Left cardiac atrium (tissue), 4 donors: ENCODE results near the gene KCNA2. TPM values are rescaled to one million over a fixed set of nuclear protein-coding genes. Genes with fewer than 3 reads are reported as not detected.

ENCODE experiments used
- ATAC-seq, 2 donors: fragments of 200-7000 bp; cut with Tn5 transposase; one replicate each; pipeline ENCODE4 v1.9.1; 2020; ENCODE audit warnings: mild to moderate bottlenecking in 2 of 2, moderate library complexity in 2 of 2
- DNase-seq: peaks from one replicate; pipeline ENCODE4 v3.0.0-alpha.2; 2020
- intact Hi-C, 2 donors: fragments of 100-400 bp; cut with DNase I; formaldehyde crosslinking; loops; one replicate each; pipeline versions ENCODE4 v1.14.1 to v1.15.1; 2022 to 2023
- total RNA-seq, 2 donors: library from RNA; stranded (reverse); fragmentation: NEBNext Ultra II Directional; extraction: Animal tissue kit (Norgen Biotek cat#: 25700); gene quantifications; one replicate each; pipeline ENCODE4 v1.2.1, GENCODE V29; 2021
- donor health status: DM: no; HTN: yes; CAD: no.
- donor health status: DM: no; HTN: yes; CAD: no; lungs with severe emphysema.
- donor health status: DM: yes; HTN: yes; CAD: no.
- donor health status: Dilated cardiomyopathy.

Gene KCNA2
- total RNA-seq, 2 donors from 2014 or later, result 0.60 to 1.8 TPM

DNA sequence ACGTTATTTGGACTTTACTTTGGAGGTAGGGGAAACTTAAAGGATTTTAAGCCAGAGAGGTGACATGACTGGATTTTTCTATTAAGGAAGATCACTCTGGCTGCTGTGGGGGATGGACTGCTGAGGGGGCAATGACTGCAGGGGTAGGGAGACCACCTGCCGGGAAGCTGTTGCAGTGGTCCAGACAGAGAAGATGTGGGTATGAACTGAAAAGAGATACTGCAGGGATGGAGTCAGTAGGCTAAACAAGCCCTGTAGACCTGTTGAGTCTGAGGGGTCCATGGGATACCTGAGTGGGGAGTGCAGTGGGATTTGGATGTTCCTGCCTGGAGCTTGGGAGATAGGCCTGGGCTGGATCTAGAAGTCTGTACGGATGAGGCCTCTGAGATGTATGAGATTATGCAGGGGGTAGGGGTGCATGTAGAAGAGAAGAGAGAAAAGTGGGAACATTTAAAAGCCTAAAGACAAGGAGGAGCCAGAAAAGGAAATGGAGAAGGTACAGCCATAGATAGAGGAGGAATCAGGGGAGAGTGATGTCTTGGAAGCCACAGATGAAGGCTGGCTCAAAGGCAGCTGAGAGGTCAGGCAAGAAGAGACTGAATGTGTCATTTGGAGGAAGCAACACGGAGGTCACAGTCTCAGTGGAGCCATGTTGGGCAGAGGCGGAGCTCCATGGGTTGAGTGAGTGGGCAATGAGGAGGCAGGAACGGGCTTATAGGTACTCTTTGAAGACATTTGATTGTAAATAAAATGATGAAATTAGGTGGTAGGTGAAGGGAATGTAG, 25.9 kb upstream of the KCNA2 start:
- DNase-seq, result no peak
- intact Hi-C loops, result loop anchor here (5.0 kb wide), 2 partner anchors 135 to 150 kb away; no protein-coding TSS in a partner anchor
- no peak for ATAC-seq

DNA sequence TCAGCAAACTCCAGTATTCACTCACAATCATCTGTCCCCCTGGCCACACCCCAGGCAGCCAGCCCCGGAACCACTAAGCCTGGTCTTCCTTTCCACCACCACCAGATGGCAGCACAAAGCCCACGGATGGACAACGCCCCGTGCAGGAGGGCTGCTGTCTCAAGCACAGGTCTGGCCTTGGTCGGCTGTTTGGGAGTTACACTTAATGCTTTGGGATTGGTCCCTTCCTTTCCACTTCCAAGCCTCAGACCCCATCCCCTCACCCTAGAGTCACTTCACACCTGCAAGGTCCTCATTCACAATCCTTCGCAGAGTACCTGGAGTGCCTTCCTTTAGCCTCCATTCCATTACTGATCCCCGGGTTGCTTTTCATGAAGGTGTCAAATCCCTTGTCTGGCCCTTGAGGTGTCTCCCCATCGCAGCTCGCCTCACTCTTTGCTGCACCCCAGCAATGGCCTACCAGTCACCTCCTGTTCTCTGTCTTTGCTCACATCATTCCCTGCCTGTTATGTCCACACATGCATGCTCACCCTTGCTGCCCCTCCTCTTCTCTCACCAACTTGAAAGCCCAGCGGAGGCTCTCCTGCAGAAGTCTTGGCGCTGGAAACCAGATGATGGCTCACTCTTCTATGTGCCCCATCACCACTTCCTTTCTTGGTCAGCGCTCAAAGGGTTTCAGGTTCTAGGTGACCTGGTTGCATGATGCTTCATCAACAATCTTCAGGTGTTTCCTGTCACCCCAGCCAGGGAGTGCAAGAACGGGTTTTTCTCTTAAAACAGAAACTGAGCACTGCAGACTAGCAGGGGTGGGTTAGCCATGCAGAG, 24.9 kb upstream of the KCNA2 start:
- peak; percentile 56 to 65 for ATAC-seq
- intact Hi-C loops, result loop anchor here (1.0 to 5.0 kb wide), 3 partner anchors 135 to 151 kb away; no protein-coding TSS in a partner anchor
- DNase-seq, result peak; percentile 83

DNA sequence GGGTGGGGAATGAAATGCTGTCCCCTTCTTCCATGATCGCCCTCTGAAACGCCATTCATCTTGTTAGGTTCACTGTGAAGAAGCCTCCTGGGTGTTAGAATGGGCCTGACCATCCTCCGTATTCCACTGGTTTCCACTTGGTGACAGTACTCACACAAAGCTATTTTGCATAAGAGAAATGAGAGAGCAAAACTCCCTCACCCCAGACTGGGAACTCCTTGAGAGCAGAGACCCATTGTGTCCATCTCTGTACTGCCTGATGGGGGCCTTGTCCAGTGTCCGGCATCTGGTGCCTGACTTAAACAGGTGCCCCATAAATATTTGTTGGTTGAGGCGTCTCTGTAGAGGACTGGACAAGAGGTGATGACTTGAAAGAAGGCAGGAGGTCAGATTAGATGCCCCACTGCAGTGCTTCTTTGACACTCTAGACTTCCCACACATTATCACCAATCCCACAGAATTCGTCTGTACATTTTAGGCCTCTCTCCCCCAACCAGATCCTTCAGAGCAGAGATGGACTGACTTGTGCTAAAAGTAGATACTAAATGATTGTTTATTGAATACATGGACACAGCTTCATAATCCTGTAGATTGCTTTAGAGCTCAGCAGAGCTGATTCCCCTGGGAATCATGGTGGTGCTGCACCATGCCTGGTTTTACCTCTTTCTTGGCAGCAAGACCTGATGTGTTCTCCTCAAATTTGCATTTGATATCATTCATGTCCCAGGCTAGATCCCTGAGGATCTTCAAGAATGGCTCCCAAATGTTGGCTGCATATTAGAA, 22.4 kb upstream of the KCNA2 start:
- ATAC-seq, result no peak
- intact Hi-C loops, result no loop called here
- no peak for DNase-seq

DNA sequence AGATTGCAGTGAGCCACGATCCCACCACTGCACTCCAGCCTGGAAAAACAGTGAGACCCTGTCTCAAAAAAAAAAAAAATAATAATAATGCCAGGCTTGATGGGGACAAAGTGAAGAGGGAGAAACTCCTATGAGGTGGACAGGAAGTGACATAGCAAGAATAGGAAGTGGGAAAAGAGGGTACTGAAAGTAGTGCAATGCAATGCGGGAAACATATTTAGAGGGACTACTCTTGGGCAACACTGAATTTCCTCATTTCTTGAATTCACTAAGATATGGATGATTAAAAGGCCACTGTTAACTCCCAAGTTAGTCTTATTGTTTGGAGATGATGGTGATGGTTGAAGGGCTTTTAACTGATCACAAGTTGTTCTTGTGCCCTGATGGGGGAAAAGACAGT, 21.6 kb upstream of the KCNA2 start:
- intact Hi-C loops, result no loop called here
- no peak for ATAC-seq
- no peak for DNase-seq

DNA sequence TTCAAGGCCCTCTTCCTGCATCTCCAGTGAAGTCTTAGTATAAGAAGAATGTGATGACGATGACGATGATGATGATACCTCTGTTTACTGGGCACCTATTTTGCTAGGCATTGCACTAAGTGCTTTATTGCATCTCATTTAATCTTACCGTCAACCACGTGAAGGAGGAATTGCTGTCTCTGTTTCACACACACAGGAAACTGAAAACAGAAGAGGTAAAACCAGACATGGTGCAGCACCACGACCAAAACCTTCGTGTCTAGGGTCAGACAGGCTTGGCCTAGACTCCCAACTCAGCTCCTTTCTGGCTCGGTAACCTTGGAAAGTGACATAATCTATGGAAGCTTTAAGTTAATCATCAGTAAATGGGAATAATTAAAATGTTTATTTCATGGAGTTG, 20.7 kb upstream of the KCNA2 start:
- DNase-seq, result no peak
- intact Hi-C loops, result no loop called here

DNA sequence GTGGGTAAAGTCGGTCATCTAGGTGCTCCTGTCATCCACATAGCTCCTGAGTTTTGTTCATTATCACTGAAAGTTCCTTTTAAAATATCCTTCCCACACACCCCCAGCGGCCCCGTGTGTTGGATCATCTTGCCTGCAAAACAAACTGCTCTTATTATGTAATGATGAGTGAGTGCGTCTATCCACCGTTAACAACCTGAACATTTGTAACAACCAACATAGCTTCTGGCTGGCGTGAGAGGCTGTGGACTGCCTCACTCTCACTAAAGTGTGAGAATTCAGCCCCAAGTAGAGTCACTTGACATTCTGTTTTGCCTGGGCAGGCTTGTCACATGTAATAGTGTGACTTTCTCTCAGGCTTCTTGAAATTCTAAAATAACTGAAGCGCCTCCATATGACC, 14.5 kb upstream of the KCNA2 start:
- intact Hi-C loops, result no loop called here
- no peak for ATAC-seq
- no peak for DNase-seq

More for the DNA sequence above, 20.7 kb upstream of the KCNA2 start:
- no peak for ATAC-seq

DNA sequence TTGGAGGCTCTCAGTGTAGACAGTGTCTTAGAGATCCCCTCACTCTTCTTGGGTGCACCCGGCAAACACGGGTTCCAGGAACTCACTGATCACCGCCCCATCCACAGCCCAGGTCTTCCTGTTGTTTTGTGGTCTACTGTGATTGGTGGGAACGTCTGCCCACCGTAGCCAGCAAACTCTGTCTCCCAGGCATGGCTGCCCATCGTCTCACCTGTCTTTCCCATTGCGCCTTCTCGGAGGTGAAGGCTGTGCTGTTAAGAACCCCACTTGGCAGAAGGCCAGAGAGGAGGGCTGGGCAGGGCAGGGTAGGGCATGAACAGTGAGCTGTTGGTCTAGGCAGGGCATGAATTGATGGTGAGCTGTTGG, 14.1 kb upstream of the KCNA2 start:
- ATAC-seq, result peak; percentile 6 to 8
- intact Hi-C loops, result no loop called here
- no peak for DNase-seq

DNA sequence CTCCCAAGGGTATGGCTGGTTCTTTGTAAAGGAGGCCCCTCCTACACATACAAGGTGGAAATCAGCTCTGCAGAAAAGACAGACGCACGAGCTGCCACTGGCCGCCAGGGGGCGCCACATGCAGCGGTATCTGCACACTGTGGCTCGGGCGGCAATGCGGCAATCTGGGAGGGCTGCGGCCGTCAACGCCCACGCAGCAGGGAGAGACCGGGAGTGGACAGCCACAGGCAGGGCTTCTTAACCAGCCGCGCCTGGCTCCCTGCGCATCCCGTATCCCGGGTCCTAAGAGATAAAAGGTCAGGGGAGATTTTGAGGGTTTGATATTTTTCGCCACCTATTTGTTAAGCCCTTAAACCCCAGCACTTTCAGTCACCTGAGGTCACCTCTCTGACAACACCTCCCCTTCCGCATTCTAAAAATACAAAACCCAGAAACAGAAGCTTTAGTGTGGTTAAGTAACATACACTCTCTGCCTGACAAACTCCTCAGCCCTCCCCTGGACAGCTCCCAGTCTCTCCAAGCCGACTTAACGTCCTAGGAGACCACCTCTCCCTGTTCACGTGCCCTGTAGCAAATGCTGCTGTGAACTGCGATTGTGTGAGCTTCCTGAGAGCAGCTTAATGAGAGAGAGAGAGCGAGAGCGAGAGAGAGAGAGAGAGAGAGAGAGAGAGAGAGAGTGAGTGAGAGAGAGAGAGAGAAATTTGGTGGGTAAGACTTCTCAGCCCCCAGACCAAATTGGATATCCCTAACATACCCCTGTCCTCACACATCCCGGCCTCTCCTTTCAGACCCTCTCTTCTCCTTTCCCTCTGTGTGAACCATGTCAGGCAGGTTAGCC, 13.5 kb upstream of the KCNA2 start:
- intact Hi-C loops, result loop anchor here (2.0 to 5.0 kb wide), 3 partner anchors 92 to 163 kb away; no protein-coding TSS in a partner anchor
- ATAC-seq (peak; percentile 89 to 95), DNase-seq (peak; percentile 92)

DNA sequence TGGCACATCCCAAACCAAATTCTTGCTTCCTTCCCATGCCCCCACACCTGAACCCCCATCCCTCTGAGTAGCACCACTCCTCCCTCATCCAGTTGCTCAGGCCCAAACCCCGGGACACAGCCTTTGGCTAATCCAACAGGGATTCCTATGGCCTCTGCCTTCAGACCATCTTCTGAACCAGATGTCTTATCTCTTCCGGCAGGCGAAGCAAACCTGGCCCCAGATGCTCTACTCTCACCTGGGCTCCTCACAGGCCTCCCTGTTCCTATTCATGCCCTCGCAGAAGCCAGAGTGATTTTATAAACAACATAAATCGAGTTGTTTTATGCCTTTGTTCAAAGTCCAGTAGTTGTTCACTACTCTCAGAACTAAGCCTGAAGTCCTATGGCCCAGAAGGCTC, 12.5 kb upstream of the KCNA2 start:
- DNase-seq (no peak), ATAC-seq (no peak)
- intact Hi-C loops, result loop anchor here (2.0 to 5.0 kb wide), 3 partner anchors 91 to 164 kb away; no protein-coding TSS in a partner anchor

DNA sequence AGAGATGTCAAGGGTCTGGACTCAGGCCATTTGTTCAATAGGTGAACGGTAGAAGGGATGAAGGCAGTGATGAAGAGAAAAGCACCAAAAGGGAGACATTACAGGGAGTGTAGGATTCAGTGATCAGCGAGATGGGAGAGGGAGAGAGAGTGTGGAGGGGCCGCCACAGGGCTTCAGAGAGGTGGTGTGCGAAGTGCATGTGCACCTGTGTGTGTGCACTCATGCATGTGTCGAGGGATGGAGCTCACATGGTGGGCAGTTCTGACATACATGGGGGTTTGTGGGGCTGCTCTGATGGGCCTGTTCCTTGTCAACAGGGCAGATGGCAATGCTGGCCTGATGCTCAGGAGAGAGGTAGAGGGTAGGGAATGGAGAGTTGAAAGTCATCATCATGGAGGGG, 11.4 kb upstream of the KCNA2 start:
- ATAC-seq (no peak), DNase-seq (no peak)
- intact Hi-C loops, result loop anchor here in 1 of 2 donors (5.0 kb wide), 2 partner anchors 90 to 165 kb away; no protein-coding TSS in a partner anchor

DNA sequence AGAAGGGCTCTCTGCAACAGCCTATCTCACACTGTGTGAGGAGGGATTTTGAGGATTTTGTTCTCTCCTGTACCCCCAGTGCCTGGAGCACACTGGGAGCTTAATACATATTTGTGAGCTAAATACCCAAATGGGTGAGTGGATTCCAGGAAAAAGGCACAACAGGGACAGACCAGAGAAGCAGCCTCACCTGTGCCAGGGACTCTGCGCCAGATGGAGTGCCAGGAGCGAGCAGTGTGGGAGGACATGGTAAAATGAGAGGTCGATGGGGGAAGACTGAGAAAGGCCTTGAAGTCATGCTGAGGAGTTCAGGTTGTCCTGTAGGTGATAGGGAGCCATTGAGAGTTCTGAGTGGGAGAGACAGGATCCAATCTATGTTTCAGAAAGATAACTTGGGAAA, 11.0 kb upstream of the KCNA2 start:
- intact Hi-C loops, result loop anchor here in 1 of 2 donors (5.0 kb wide), 2 partner anchors 90 to 165 kb away; no protein-coding TSS in a partner anchor
- ATAC-seq (no peak), DNase-seq (no peak)

DNA sequence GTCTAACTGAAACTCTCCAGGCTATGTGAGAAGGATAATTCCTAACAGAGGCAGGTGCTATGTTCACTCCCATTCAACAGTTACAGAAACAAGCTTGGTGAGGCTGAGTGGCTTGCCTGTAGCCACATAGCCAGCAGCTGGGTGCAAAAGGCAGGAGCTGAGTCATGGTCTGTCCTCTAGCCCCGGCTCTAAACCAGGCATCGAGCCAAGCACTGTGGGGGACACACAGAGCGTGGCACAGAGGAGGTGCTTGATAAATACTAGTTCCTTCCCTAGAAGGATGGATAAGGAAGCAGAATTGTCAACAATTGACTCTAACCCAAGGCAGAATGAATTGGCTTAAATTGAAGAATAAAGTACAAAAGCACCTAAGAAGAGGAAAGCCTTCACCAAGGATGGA, 10.4 kb upstream of the KCNA2 start:
- DNase-seq, result no peak

DNA sequence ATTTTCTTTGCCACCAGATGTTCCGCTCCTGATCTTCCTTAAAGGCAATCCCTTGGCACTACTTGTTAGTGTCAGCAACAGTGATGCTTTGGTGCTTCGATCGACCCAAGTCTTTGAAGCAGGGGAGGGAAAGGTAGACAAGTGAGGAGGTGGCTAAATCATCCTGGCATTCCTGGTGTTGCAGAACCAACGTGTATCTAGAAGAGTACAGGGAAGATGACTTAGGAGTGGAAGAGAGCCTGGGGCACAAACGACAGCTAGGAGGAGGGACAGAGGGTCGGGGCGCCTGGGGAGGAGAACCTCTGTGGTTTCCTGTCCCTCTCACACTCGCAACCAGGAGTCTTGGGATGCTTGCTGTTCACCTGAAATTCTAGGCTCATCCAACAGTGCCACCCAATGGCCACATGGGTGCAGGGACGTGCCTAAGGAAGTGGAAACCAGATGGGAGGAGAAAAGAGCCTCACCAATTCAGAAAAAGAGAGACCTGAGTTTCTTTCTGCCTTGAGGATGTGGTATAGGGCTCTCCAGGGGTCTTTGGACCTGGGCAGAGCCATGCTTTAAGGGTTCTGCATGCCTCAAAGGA, 9.5 kb upstream of the KCNA2 start:
- DNase-seq (peak; percentile 55), ATAC-seq (peak; percentile 60 to 64)
- intact Hi-C loops, result loop anchor here (1.0 to 5.0 kb wide), 4 partner anchors 61 to 167 kb away; no protein-coding TSS in a partner anchor

More for the DNA sequence above, 10.4 kb upstream of the KCNA2 start:
- ATAC-seq, result no peak
- intact Hi-C loops, result loop anchor here in 1 of 2 donors (5.0 kb wide), 2 partner anchors 89 to 166 kb away; no protein-coding TSS in a partner anchor

DNA sequence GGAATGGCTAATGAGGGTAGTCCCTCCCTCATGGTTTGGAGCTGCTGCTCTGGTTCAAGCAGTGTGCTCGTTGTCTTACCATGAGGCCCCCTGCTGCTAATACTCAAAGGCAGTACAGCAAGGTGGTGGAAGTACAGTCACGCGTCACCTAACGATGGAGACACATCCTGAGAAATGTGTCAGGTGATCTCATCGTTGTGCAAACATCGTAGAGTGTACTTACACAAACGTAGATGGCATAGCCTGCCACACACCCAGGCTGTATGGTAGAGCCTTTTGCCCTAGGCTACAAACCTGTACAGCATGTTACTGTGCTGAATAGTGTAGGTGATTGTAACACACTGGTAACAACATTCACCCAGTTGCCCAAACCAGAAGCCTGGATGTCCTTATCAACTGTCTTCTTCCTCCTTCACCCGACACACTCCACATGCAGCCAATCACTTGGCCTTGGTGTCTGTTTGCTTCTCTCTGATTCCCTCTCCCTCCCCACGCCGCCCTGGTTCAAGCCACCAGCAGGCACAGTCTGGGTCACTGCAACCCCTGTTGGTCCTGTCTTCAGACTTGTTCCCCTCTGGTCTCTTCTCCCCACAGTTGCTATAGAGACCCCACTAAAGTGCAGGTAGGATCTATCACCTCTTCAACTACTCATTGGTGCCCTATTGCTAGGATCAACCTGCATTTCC, 6.0 kb upstream of the KCNA2 start:
- DNase-seq (no peak), ATAC-seq (no peak)
- intact Hi-C loops, result no loop called here

DNA sequence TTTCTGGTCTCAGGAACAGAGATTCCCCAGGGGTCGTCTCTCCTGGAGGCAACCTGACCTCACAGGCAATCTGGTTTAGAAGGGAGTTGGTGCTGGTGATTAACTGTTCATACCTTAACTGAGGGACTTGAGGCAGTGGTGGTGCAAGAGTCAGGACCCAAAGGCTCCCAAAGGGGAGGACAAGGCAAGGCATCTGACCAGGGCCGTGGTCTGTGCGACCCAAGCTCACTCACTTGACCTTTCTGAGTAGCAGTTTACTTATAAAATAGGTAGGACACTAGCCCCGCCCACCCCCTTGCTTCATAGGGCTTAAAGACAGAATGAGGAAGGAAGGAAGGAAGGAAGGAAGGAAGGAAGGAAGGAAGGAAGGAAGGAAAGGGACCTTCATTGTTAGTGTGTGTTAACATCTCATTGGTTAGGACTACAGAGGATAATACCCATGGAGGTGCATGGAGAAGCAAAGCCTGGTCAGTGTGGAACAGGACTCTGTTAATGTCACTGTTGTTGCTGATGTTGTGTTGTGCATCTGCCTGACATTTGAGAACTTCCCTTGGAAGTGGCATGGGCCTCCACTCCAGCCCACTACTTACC, 4.6 kb upstream of the KCNA2 start:
- ATAC-seq, result no peak
- intact Hi-C loops, result no loop called here
- no peak for DNase-seq

DNA sequence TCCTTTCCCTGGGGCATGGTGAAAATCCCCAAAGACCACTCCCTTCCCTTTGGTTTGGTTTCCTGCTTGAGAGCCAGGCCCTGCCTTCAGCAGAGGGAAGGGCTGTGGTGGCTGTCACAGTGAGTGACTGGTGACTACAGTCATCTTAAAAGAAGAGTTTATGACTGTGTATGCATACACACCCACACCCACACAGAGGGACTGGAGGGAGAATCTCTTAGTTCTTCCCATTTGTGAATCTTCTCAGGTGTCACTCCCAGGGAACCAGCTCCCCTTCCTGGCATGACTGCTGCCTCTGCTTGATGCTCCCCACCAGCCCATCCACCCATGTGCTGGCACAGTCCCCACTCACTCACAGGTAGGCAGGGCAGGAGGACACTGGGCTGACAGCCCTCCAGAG, 3.9 kb upstream of the KCNA2 start:
- intact Hi-C loops, result no loop called here
- DNase-seq, result no peak
- ATAC-seq, result no peak

DNA sequence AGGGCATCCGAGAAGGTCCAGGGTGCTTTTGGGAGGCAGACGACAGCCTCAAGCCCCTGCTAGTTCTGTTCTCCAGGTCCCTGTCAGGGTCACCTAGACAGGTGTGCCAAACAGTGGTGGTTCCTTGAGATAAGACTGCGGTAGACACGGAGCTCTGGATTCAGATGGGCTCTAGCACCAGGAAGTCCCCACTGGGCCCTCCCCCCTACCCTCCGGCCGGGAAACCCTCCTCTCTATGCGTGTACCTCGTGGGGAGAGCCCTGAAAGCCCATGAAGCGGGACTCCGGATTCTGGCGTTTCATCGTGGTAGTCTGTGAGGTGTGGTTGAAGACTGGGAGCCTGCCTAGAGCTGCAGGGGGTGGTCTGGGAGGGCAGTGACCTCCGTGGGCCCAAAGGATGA, 2.1 kb upstream of the KCNA2 start:
- intact Hi-C loops, result loop anchor here in 1 of 2 donors (10.0 kb wide), 1 partner anchor 53 kb away; no protein-coding TSS in a partner anchor
- ATAC-seq, result no peak
- DNase-seq, result no peak
